Measurements from ENCODE around the gene MAT2B. TPM values are rescaled to one million over a fixed set of nuclear protein-coding genes. Genes with fewer than 3 reads are reported as not detected.

The MAT2B gene
- 10 to 100 TPM; 26.9 to 35.0 TPM for polyA plus RNA-seq

- WGBS, 2 donors: 0 to 1% methylated on average over 58 to 64 of the region's 64 CpGs
- H3K4me1 ChIP-seq (ENCODE audit: control insufficient read depth in 2 of 2, insufficient read depth in 2 of 2, low read length in 1 of 2): no peaks in the 10 kb centered on the region
Observed at GRCh38 chr5:163505368-163506094, at the start of gene MAT2B. Gene MAT2B, plus strand, starts transcription at chr5:163505619. Its CDS starts 68 bp downstream, at chr5:163505687.

GRCh38 chr5:163456029-163456589 is 49.3 kb upstream of the MAT2B start:
- no peaks in the 10 kb centered on the region for H3K4me1 ChIP-seq (ENCODE audit: control insufficient read depth in 2 of 2, insufficient read depth in 2 of 2, low read length in 1 of 2)
- no peaks in the 10 kb centered on the region for H3K27me3 ChIP-seq (ENCODE audit: control insufficient read depth in 1 of 2, insufficient read depth in 2 of 2, low read length in 2 of 2)
- WGBS, 2 donors: 87 to 88% methylated on average over 2 of the region's 2 CpGs
- no peaks in the 10 kb centered on the region for H3K9me3 ChIP-seq (ENCODE audit: control insufficient read depth in 2 of 2, insufficient read depth in 1 of 2, low read depth in 1 of 2, low read length in 1 of 2)
- no peak overlapping the region for H3K4me3 ChIP-seq (ENCODE audit: low read depth in 1 of 2, low read length in 2 of 2)
- peaks cover 0 to 4% of the 10 kb centered on the region in 2 donors for H3K36me3 ChIP-seq (ENCODE audit: control insufficient read depth in 2 of 2, insufficient read depth in 2 of 2, low read length in 1 of 2)
- no peak overlapping the region for H3K27ac ChIP-seq (ENCODE audit: low read depth in 2 of 2, low read length in 1 of 2)

More at GRCh38 chr5:163505368-163506094, at the start of gene MAT2B:
- H3K27ac ChIP-seq (ENCODE audit: low read depth in 2 of 2, low read length in 1 of 2): peak within 1 kb of the TSS; percentile 96 to 100
- H3K9me3 ChIP-seq (ENCODE audit: control insufficient read depth in 2 of 2, insufficient read depth in 1 of 2, low read depth in 1 of 2, low read length in 1 of 2): no peaks in the 10 kb centered on the region
- H3K4me3 ChIP-seq (ENCODE audit: low read depth in 1 of 2, low read length in 2 of 2): peak within 1 kb of the TSS; percentile 77 to 97
- no peaks in the 10 kb centered on the region for H3K27me3 ChIP-seq (ENCODE audit: control insufficient read depth in 1 of 2, insufficient read depth in 2 of 2, low read length in 2 of 2)
- no peaks in the 10 kb centered on the region for H3K36me3 ChIP-seq (ENCODE audit: control insufficient read depth in 2 of 2, insufficient read depth in 2 of 2, low read length in 1 of 2)

- WGBS, 2 donors: 93 to 95% methylated on average over 7 of the region's 7 CpGs
- no peaks in the 10 kb centered on the region for H3K27me3 ChIP-seq (ENCODE audit: control insufficient read depth in 1 of 2, insufficient read depth in 2 of 2, low read length in 2 of 2)
- peaks cover 0 to 4% of the 10 kb centered on the region in 2 donors for H3K36me3 ChIP-seq (ENCODE audit: control insufficient read depth in 2 of 2, insufficient read depth in 2 of 2, low read length in 1 of 2)
- H3K4me1 ChIP-seq (ENCODE audit: control insufficient read depth in 2 of 2, insufficient read depth in 2 of 2, low read length in 1 of 2): no peaks in the 10 kb centered on the region
- no peak overlapping the region for H3K4me3 ChIP-seq (ENCODE audit: low read depth in 1 of 2, low read length in 2 of 2)
- no peak overlapping the region for H3K27ac ChIP-seq (ENCODE audit: low read depth in 2 of 2, low read length in 1 of 2)
- H3K9me3 ChIP-seq (ENCODE audit: control insufficient read depth in 2 of 2, insufficient read depth in 1 of 2, low read depth in 1 of 2, low read length in 1 of 2): no peaks in the 10 kb centered on the region
Observed at GRCh38 chr5:163456840-163457239, 48.6 kb upstream of the MAT2B start.

DNA sequence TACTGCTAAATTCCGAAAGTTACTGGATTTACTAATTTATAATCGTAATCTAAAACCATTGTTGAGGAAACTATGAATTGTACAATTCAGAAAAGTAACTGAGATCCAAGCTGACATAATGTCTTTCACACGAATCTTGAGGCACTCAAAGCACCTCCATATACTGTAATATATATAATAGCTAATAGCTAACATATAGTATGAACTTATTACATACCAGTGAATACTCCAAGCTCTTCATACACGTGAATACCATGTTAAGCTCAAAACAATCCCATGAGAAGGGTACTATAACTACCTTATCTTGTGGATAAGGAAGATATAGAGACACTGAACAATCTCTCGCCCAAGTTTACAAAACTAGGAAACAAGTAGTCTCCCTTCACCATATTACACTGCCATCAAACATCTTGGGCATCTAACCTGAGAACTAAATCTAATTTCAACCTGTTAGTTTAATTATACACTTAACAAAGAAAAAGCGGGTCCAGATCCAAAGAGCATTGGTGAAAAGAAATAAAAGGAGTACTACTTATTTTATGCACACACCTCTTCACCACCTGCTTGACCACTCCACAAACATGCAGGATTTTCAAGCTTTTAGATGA is 46.5 kb upstream of the MAT2B start:
- H3K27me3 ChIP-seq (ENCODE audit: control insufficient read depth in 1 of 2, insufficient read depth in 2 of 2, low read length in 2 of 2): no peaks in the 10 kb centered on the region
- 30 to 32% methylated on average over 6 of the region's 6 CpGs for WGBS, 2 donors
- peak overlapping the region in 1 of 2 donors; percentile 97 for H3K27ac ChIP-seq (ENCODE audit: low read depth in 2 of 2, low read length in 1 of 2)
- H3K9me3 ChIP-seq (ENCODE audit: control insufficient read depth in 2 of 2, insufficient read depth in 1 of 2, low read depth in 1 of 2, low read length in 1 of 2): no peaks in the 10 kb centered on the region
- H3K4me1 ChIP-seq (ENCODE audit: control insufficient read depth in 2 of 2, insufficient read depth in 2 of 2, low read length in 1 of 2): no peaks in the 10 kb centered on the region
- H3K4me3 ChIP-seq (ENCODE audit: low read depth in 1 of 2, low read length in 2 of 2): peak overlapping the region; percentile 87 to 92
- H3K36me3 ChIP-seq (ENCODE audit: control insufficient read depth in 2 of 2, insufficient read depth in 2 of 2, low read length in 1 of 2): peaks cover 0 to 4% of the 10 kb centered on the region in 2 donors

DNA sequence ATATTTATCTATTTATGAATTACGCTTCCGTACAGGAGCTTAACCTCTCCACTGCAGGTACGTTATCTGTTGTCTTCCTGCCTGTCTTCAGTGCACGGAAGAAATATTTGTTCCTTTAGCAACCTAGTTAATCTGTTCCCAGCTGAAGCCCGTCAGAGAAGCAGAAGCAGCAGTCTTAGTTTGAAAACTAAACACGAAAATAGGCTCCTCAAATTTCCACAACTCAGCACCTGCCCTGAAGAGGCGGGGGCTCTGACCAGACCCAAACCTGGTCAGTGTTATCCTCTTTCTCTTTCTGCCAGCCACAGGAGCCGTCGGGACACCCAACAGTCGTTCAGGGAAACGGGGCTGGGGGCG is 46.0 kb upstream of the MAT2B start:
- peak overlapping the region; percentile 97 to 99 for H3K27ac ChIP-seq (ENCODE audit: low read depth in 2 of 2, low read length in 1 of 2)
- no peaks in the 10 kb centered on the region for H3K27me3 ChIP-seq (ENCODE audit: control insufficient read depth in 1 of 2, insufficient read depth in 2 of 2, low read length in 2 of 2)
- H3K36me3 ChIP-seq (ENCODE audit: control insufficient read depth in 2 of 2, insufficient read depth in 2 of 2, low read length in 1 of 2): peaks cover 0 to 4% of the 10 kb centered on the region in 2 donors
- no peaks in the 10 kb centered on the region for H3K9me3 ChIP-seq (ENCODE audit: control insufficient read depth in 2 of 2, insufficient read depth in 1 of 2, low read depth in 1 of 2, low read length in 1 of 2)
- no peaks in the 10 kb centered on the region for H3K4me1 ChIP-seq (ENCODE audit: control insufficient read depth in 2 of 2, insufficient read depth in 2 of 2, low read length in 1 of 2)
- peak overlapping the region; percentile 87 to 92 for H3K4me3 ChIP-seq (ENCODE audit: low read depth in 1 of 2, low read length in 2 of 2)
- WGBS, 2 donors: 0% methylated on average over 12 of the region's 12 CpGs

- Histone ChIP-seq H3K4me3 (ENCODE audit: low read depth in 1 of 2, low read length in 2 of 2) (peak within 1 kb of the TSS; percentile 87 to 92), H3K27me3 (ENCODE audit: control insufficient read depth in 1 of 2, insufficient read depth in 2 of 2, low read length in 2 of 2) (no peaks in the 10 kb centered on the region), H3K27ac (ENCODE audit: low read depth in 2 of 2, low read length in 1 of 2) (peak within 1 kb of the TSS; percentile 97 to 99), H3K4me1 (ENCODE audit: control insufficient read depth in 2 of 2, insufficient read depth in 2 of 2, low read length in 1 of 2) (no peaks in the 10 kb centered on the region), H3K9me3 (ENCODE audit: control insufficient read depth in 2 of 2, insufficient read depth in 1 of 2, low read depth in 1 of 2, low read length in 1 of 2) (no peaks in the 10 kb centered on the region), H3K36me3 (ENCODE audit: control insufficient read depth in 2 of 2, insufficient read depth in 2 of 2, low read length in 1 of 2) (peaks cover 0 to 2% of the 10 kb centered on the region in 2 donors)
- WGBS, 2 donors: 0% methylated on average over 57 to 59 of the region's 59 CpGs
Observed at GRCh38 chr5:163459819-163460561, 45.4 kb upstream of the MAT2B start, which contains the start of gene NUDCD2. Gene NUDCD2, minus strand, starts transcription at chr5:163460102. Its CDS starts 52 bp downstream, at chr5:163460050.

DNA sequence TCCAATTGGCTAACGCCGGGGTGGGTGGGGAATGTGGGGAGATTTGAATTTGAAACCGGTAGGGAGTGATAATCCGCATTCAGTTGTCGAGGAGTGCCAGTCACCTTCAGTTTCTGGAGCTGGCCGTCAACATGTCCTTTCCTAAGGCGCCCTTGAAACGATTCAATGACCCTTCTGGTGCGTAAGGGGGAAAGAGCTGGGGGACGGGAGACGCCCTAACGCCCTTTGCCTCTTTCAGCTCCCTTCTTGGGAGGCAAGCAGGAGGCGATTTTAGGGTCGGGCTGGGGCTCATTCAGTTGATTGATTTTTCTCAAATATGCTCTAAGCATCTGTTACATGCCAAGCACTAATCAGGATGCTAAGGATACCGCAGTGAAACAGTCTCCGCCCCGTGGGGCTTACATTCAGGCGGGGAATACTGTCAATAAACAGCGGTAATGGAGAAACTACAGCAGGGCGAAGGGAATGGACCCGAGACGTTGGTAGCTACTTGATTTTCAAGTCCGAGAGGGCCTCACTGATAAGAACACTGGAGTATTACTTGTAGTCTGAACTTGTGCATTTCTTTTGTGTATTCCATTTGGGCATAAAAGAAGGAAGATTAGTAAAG is 44.8 kb upstream of the MAT2B start, which contains the start of gene HMMR:
Gene HMMR (plus strand): TSS at position 71 of the 610 bp plus-strand sequence. CDS start 61 bp downstream, at position 132.
- Histone ChIP-seq H3K4me3 (ENCODE audit: low read depth in 1 of 2, low read length in 2 of 2) (peak within 1 kb of the TSS; percentile 87 to 92), H3K4me1 (ENCODE audit: control insufficient read depth in 2 of 2, insufficient read depth in 2 of 2, low read length in 1 of 2) (no peaks in the 10 kb centered on the region), H3K36me3 (ENCODE audit: control insufficient read depth in 2 of 2, insufficient read depth in 2 of 2, low read length in 1 of 2) (no peaks in the 10 kb centered on the region), H3K27ac (ENCODE audit: low read depth in 2 of 2, low read length in 1 of 2) (peak within 1 kb of the TSS; percentile 97 to 99), H3K9me3 (ENCODE audit: control insufficient read depth in 2 of 2, insufficient read depth in 1 of 2, low read depth in 1 of 2, low read length in 1 of 2) (no peaks in the 10 kb centered on the region), H3K27me3 (ENCODE audit: control insufficient read depth in 1 of 2, insufficient read depth in 2 of 2, low read length in 2 of 2) (no peaks in the 10 kb centered on the region)
- WGBS, 2 donors: 0% methylated on average over 23 of the region's 23 CpGs

- H3K36me3 ChIP-seq (ENCODE audit: control insufficient read depth in 2 of 2, insufficient read depth in 2 of 2, low read length in 1 of 2): no peaks in the 10 kb centered on the region
- H3K27ac ChIP-seq (ENCODE audit: low read depth in 2 of 2, low read length in 1 of 2): no peak overlapping the region
- no peaks in the 10 kb centered on the region for H3K4me1 ChIP-seq (ENCODE audit: control insufficient read depth in 2 of 2, insufficient read depth in 2 of 2, low read length in 1 of 2)
- no peaks in the 10 kb centered on the region for H3K9me3 ChIP-seq (ENCODE audit: control insufficient read depth in 2 of 2, insufficient read depth in 1 of 2, low read depth in 1 of 2, low read length in 1 of 2)
- no peaks in the 10 kb centered on the region for H3K27me3 ChIP-seq (ENCODE audit: control insufficient read depth in 1 of 2, insufficient read depth in 2 of 2, low read length in 2 of 2)
- H3K4me3 ChIP-seq (ENCODE audit: low read depth in 1 of 2, low read length in 2 of 2): no peak overlapping the region
Observed at GRCh38 chr5:163463063-163463435, 42.4 kb upstream of the MAT2B start.

GRCh38 chr5:163467682-163468081 is 37.7 kb upstream of the MAT2B start:
- no peaks in the 10 kb centered on the region for H3K4me1 ChIP-seq (ENCODE audit: control insufficient read depth in 2 of 2, insufficient read depth in 2 of 2, low read length in 1 of 2)
- no peak overlapping the region for H3K27ac ChIP-seq (ENCODE audit: low read depth in 2 of 2, low read length in 1 of 2)
- H3K4me3 ChIP-seq (ENCODE audit: low read depth in 1 of 2, low read length in 2 of 2): no peak overlapping the region
- H3K27me3 ChIP-seq (ENCODE audit: control insufficient read depth in 1 of 2, insufficient read depth in 2 of 2, low read length in 2 of 2): no peaks in the 10 kb centered on the region
- H3K36me3 ChIP-seq (ENCODE audit: control insufficient read depth in 2 of 2, insufficient read depth in 2 of 2, low read length in 1 of 2): no peaks in the 10 kb centered on the region
- WGBS, 2 donors: 82 to 85% methylated on average over 4 of the region's 4 CpGs
- no peaks in the 10 kb centered on the region for H3K9me3 ChIP-seq (ENCODE audit: control insufficient read depth in 2 of 2, insufficient read depth in 1 of 2, low read depth in 1 of 2, low read length in 1 of 2)
